SU-DHL-6 (cell line): ENCODE data around the gene STIMATE.

ENCODE experiments used
- H2AFZ ChIP-seq: fragments of 200-600 bp; sonication (generic); 2 replicates; pipeline ENCODE4 v1.6.1; 2014; ENCODE audit warnings: low read depth, mild to moderate bottlenecking, moderate library complexity, mixed read lengths, antibody characterized with exemption, low read length; ENCODE audit not compliant: severe bottlenecking
- H3F3A ChIP-seq: fragments of 200-600 bp; shearing (Covaris generic); 2 replicates; pipeline ENCODE4 v1.6.0; 2016; ENCODE audit warnings: antibody characterized with exemption, mild to moderate bottlenecking; ENCODE audit not compliant: insufficient read depth
- H3K27ac ChIP-seq: fragments of 200-600 bp; sonication (generic); 2 replicates; pipeline ENCODE4 v1.5.1; 2016; ENCODE audit warnings: low read depth, mild to moderate bottlenecking, low read length, moderate library complexity, mixed read lengths
- H3K27me3 ChIP-seq: fragments of 200-600 bp; sonication (generic), shearing (Covaris generic); 2 replicates; pipeline ENCODE4 v1.6.0; 2014; ENCODE audit warnings: mild to moderate bottlenecking, low read length
- H3K36me3 ChIP-seq: fragments of 200-600 bp; sonication (generic); 2 replicates; pipeline ENCODE4 v1.6.1; 2014; ENCODE audit warnings: mild to moderate bottlenecking, low read length, mixed read lengths
- H3K4me2 ChIP-seq: fragments of 300-600, 200-600 bp; shearing (Covaris generic), sonication (generic); 2 replicates; pipeline ENCODE4 v1.6.0; 2014; ENCODE audit warnings: low read length, low read depth, mild to moderate bottlenecking; ENCODE audit not compliant: poor library complexity, severe bottlenecking
- H3K4me3 ChIP-seq: fragments of 200-600 bp; sonication (generic); 2 replicates; pipeline ENCODE4 v1.5.1; 2014; ENCODE audit warnings: antibody characterized with exemption, low read length, mild to moderate bottlenecking, mixed read lengths; ENCODE audit not compliant: insufficient read depth, poor library complexity, severe bottlenecking
- H3K79me2 ChIP-seq: fragments of 200-600 bp; sonication (generic); 2 replicates; pipeline ENCODE4 v1.6.1; 2014; ENCODE audit warnings: mild to moderate bottlenecking, low read length, moderate library complexity; ENCODE audit not compliant: insufficient read depth
- H3K9ac ChIP-seq: fragments of 200-600 bp; sonication (generic); 2 replicates; pipeline ENCODE4 v1.7.0; 2014; ENCODE audit warnings: mild to moderate bottlenecking, low read length
- H3K9me2 ChIP-seq: fragments of 200-600 bp; sonication (generic); replicated peaks from 2 replicates; pipeline ENCODE4 v1.6.1; 2014; ENCODE audit warnings: low read length; ENCODE audit not compliant: insufficient read depth
- H3K9me3 ChIP-seq: fragments of 200-600 bp; sonication (generic); 2 replicates; pipeline ENCODE4 v1.6.1; 2014; ENCODE audit warnings: low read length, mixed read lengths; ENCODE audit not compliant: insufficient read depth
- H4K20me1 ChIP-seq: fragments of 200-600 bp; sonication (generic); 2 replicates; pipeline ENCODE4 v1.6.1; 2014; ENCODE audit warnings: low read depth, mild to moderate bottlenecking, antibody characterized with exemption, low read length, moderate library complexity, mixed read lengths
- EZH2phosphoT487 ChIP-seq: fragments of 200-600 bp; sonication (generic), shearing (Covaris generic); conservative IDR thresholded peaks from 2 replicates; pipeline ENCODE4 v1.6.1; 2018; ENCODE audit warnings: mild to moderate bottlenecking, antibody characterized with exemption, low read length, moderate library complexity, mixed read lengths
- TF ChIP-seq, protein P1 (sequence below): fragments of 200-600 bp; sonication (generic); IDR thresholded peaks from one replicate; pipeline ENCODE4 v1.5.1; 2017; ENCODE audit warnings: antibody characterized with exemption, mild to moderate bottlenecking, low read length, moderate library complexity; ENCODE audit not compliant: insufficient read depth, poor library complexity, severe bottlenecking

The STIMATE gene

DNA sequence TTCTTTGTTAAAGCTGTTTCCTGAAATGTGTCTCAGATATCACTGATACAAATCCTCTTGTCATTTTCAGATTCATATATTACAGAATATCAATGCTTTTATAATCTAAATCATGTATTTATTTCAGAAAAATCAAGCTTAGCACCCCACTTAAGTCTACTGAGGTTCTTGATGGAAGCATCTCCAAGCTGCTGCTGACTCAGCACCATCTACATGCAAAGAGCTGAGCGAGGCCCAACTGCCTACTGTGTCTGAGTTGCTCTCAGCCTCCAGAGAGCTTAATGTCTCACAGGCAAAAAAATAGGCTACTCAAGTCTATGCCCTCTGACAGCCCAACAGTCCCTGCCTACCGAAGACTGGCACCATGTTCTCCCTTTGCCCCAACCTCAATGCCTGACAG, 29.2 kb upstream of the STIMATE start:
- no peak overlapping the region for H3K4me3 ChIP-seq
- no peaks in the 10 kb centered on the region for H3K79me2 ChIP-seq
- H3K4me2 ChIP-seq, result no peak overlapping the region
- H3K36me3 ChIP-seq, result peaks cover 3% of the 10 kb centered on the region; the same call in 1 of the 2 replicates
- no peak overlapping the region for H3K9ac ChIP-seq
- H3K27ac ChIP-seq, result no peak overlapping the region
- H3F3A ChIP-seq, result no peaks in the 10 kb centered on the region
- no peaks in the 10 kb centered on the region for H4K20me1 ChIP-seq
- H3K9me2 ChIP-seq, result no peaks in the 10 kb centered on the region
- TF ChIP-seq EZH2phosphoT487, result no peak
- TF ChIP-seq, protein P1, sequence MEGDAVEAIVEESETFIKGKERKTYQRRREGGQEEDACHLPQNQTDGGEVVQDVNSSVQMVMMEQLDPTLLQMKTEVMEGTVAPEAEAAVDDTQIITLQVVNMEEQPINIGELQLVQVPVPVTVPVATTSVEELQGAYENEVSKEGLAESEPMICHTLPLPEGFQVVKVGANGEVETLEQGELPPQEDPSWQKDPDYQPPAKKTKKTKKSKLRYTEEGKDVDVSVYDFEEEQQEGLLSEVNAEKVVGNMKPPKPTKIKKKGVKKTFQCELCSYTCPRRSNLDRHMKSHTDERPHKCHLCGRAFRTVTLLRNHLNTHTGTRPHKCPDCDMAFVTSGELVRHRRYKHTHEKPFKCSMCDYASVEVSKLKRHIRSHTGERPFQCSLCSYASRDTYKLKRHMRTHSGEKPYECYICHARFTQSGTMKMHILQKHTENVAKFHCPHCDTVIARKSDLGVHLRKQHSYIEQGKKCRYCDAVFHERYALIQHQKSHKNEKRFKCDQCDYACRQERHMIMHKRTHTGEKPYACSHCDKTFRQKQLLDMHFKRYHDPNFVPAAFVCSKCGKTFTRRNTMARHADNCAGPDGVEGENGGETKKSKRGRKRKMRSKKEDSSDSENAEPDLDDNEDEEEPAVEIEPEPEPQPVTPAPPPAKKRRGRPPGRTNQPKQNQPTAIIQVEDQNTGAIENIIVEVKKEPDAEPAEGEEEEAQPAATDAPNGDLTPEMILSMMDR, result no peak
- H3K9me3 ChIP-seq, result no peaks in the 10 kb centered on the region
- H2AFZ ChIP-seq, result no peak overlapping the region
- no peaks in the 10 kb centered on the region for H3K27me3 ChIP-seq

DNA sequence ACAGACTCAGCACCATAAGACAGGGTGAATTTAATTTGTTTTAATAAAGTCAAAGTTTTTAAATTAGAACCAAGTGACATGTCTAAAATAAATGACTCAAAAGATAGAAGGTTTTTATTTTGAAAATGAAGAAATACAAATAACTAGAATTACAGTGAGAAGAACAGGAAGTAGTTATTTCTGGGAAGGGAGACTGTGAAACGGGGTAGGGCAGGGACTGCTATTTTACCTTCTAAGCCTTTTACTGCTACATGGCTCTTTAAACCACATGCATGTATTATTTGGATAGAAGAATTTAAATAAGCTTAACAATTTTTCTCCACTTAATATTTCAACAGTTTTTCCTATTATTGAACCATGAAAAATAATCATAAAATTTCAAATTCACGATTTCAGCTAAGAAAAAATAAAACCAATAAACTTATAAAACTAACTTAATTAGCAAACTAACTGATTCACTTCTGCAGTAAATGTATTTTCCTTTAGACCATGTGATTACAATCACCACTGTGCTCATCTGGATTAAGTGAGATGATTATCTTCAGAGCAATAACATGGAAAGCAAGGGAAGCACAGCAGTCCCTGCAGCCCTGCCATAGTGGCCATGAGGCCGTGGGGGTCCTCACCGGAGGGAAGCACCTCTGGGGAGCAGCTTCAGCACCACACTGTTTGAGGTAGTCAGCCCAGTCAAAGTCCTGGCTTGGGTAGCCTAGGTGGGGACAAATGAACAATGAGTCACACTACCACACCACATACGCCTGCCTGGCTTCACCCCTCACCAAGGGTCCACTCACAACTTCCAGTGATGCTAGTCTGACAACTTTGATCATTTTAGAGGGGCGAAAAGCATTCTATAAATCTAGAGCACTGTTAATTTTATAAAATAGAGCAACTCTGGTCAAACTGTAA, 28.3 kb upstream of the STIMATE start:
- no peak overlapping the region for H3K27ac ChIP-seq
- H3K9me2 ChIP-seq, result no peaks in the 10 kb centered on the region
- H4K20me1 ChIP-seq, result no peaks in the 10 kb centered on the region
- TF ChIP-seq EZH2phosphoT487, result no peak
- TF ChIP-seq, protein P1, result no peak
- no peaks in the 10 kb centered on the region for H3K79me2 ChIP-seq
- H3K9ac ChIP-seq, result no peak overlapping the region
- no peaks in the 10 kb centered on the region for H3F3A ChIP-seq
- no peaks in the 10 kb centered on the region for H3K9me3 ChIP-seq
- H2AFZ ChIP-seq, result no peak overlapping the region
- no peak overlapping the region for H3K4me2 ChIP-seq
- peaks cover 8% of the 10 kb centered on the region; the same call in 1 of the 2 replicates for H3K36me3 ChIP-seq
- no peak overlapping the region for H3K4me3 ChIP-seq
- no peaks in the 10 kb centered on the region for H3K27me3 ChIP-seq

- H3K9me2 ChIP-seq, result no peaks in the 10 kb centered on the region
- H4K20me1 ChIP-seq, result no peaks in the 10 kb centered on the region
- no peak overlapping the region for H3K4me3 ChIP-seq
- H2AFZ ChIP-seq, result no peak overlapping the region
- H3K27me3 ChIP-seq, result no peaks in the 10 kb centered on the region
- H3K9ac ChIP-seq, result no peak overlapping the region
- TF ChIP-seq EZH2phosphoT487, result no peak
- TF ChIP-seq, protein P1, result no peak
- no peaks in the 10 kb centered on the region for H3K79me2 ChIP-seq
- H3K27ac ChIP-seq, result no peak overlapping the region
- no peaks in the 10 kb centered on the region for H3F3A ChIP-seq
- 0 out of 2 replicates have a peak, but pooled peaks cover 11% of the 10 kb centered on the region for H3K36me3 ChIP-seq
- no peaks in the 10 kb centered on the region for H3K9me3 ChIP-seq
- no peak overlapping the region for H3K4me2 ChIP-seq
Observed at GRCh38 chr3:52923963-52924362, 26.6 kb upstream of the STIMATE start.
